ENCODE data around the gene PLEKHG3.

PLEKHG3 gene

GRCh38 chr14:64741961-64742360 lies 37.7 kb downstream of the PLEKHG3 start:
- H3K36me3 ChIP-seq (replicated peaks) = peaks cover 37% of the 10 kb centered on the region
- no peak overlapping the region for H3K4me3 ChIP-seq (ENCODE audit: low read depth, low read length)
- in situ Hi-C loops (cut with HindIII; ENCODE audit: low pct_ligation_motif_present, low sequenced_read_pairs) = no loop called here
- H3K27ac ChIP-seq = no peak overlapping the region
- TF ChIP-seq, protein P1, sequence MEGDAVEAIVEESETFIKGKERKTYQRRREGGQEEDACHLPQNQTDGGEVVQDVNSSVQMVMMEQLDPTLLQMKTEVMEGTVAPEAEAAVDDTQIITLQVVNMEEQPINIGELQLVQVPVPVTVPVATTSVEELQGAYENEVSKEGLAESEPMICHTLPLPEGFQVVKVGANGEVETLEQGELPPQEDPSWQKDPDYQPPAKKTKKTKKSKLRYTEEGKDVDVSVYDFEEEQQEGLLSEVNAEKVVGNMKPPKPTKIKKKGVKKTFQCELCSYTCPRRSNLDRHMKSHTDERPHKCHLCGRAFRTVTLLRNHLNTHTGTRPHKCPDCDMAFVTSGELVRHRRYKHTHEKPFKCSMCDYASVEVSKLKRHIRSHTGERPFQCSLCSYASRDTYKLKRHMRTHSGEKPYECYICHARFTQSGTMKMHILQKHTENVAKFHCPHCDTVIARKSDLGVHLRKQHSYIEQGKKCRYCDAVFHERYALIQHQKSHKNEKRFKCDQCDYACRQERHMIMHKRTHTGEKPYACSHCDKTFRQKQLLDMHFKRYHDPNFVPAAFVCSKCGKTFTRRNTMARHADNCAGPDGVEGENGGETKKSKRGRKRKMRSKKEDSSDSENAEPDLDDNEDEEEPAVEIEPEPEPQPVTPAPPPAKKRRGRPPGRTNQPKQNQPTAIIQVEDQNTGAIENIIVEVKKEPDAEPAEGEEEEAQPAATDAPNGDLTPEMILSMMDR (IDR thresholded peaks at IDR 0.05; ENCODE audit: low read depth, low read length, missing control alignments) = no peak
- DNase-seq = no peak
- H3K27me3 ChIP-seq (replicated peaks) = no peaks in the 10 kb centered on the region

GRCh38 chr14:64743061-64743460 lies 38.8 kb downstream of the PLEKHG3 start:
- H3K4me3 ChIP-seq (ENCODE audit: low read depth, low read length) = no peak overlapping the region
- H3K27ac ChIP-seq = no peak overlapping the region
- DNase-seq = no peak
- H3K36me3 ChIP-seq (replicated peaks) = peaks cover 36% of the 10 kb centered on the region
- H3K27me3 ChIP-seq (replicated peaks) = no peaks in the 10 kb centered on the region
- in situ Hi-C loops (cut with HindIII; ENCODE audit: low pct_ligation_motif_present, low sequenced_read_pairs) = no loop called here
- TF ChIP-seq, protein P1 (IDR thresholded peaks at IDR 0.05; ENCODE audit: low read depth, low read length, missing control alignments) = no peak

DNA sequence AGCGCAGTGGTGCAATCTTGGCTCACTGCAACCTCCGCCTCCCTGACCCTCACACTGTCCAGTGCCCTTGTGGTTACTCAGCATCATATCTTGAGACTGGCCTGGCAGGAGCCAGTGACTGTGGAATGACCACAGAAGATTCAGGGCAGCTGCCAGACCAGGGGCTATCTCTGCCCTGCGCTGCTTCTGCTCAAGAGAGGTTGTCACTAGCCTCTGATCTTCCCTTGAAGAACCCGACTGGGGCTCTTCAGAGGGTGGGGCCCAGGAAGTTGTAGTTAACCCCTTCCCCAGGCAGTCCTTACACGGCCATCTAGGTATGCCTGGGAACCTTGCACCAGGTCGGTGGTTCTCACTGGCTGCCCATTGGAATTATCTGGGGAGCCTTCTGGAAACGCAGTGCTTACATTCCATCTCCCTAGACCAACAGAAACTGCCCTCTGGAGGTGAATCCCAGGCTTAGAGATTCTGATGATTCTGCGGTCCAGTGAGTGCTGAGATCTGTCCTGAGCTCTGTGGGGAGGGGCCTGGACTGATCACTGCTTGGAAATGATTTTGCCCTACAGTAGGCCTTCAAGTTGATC lies 41.4 kb downstream of the PLEKHG3 start:
- H3K36me3 ChIP-seq (replicated peaks) = peaks cover 24% of the 10 kb centered on the region
- in situ Hi-C loops (cut with HindIII; ENCODE audit: low pct_ligation_motif_present, low sequenced_read_pairs) = no loop called here
- H3K27ac ChIP-seq = no peak overlapping the region
- H3K27me3 ChIP-seq (replicated peaks) = no peaks in the 10 kb centered on the region
- no peak overlapping the region for H3K4me3 ChIP-seq (ENCODE audit: low read depth, low read length)
- TF ChIP-seq, protein P1 (IDR thresholded peaks at IDR 0.05; ENCODE audit: low read depth, low read length, missing control alignments) = peak; percentile 51
- peak; percentile 39 for DNase-seq

DNA sequence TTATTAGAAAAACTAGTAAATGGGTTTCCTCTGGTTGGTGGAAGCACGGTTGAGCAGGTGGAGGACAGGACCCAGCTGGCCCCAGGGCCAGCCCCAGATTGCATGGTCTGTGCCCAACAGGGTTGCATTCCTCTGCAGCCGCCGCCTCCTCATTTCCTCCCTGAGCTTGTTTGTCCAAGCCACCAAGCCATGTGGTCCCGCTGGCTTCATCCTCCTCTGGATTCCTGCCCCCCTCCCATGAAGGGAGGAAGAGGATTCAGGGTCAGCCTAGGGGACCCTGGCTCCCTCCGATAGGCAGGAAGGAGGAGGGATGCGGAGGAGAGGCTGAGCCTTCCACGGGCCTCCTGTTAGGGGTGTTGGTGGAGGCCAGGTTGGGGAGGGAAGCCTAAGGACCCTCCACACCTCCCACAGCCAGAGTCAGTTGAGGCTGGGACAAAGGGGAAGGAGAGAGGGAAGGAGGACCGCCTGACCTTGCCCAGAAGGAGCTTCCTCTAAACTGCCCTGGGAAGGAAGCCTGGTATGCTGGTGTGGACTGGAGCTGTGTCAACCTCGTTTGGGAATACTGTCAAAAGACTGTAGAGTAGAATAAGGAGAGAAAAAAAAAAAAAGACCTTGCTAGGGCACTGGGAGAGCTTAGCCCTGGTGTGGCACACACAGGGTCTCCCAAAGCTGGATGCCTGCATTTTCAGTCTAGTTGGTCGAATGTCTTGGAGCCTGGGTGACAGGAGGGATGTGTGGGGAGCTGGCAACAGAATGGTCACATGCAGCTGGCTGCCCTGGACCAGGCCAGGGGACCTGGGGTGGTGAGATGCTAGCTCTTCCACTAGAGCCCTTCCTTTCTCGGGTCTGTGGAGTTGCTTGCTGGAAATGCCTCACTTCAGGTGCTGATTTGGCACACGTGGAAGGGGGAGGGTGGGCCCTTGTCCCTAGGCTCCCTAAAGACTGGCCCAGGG lies 42.4 kb downstream of the PLEKHG3 start:
- no peaks in the 10 kb centered on the region for H3K27me3 ChIP-seq (replicated peaks)
- DNase-seq = peak; percentile 13
- TF ChIP-seq, protein P1 (IDR thresholded peaks at IDR 0.05; ENCODE audit: low read depth, low read length, missing control alignments) = no peak
- no peak overlapping the region for H3K27ac ChIP-seq
- H3K4me3 ChIP-seq (ENCODE audit: low read depth, low read length) = no peak overlapping the region
- in situ Hi-C loops (cut with HindIII; ENCODE audit: low pct_ligation_motif_present, low sequenced_read_pairs) = no loop called here
- H3K36me3 ChIP-seq (replicated peaks) = peaks cover 20% of the 10 kb centered on the region

- Histone ChIP-seq H3K27me3 (replicated peaks) (no peaks in the 10 kb centered on the region), H3K27ac (no peak overlapping the region), H3K36me3 (replicated peaks) (peaks cover 13% of the 10 kb centered on the region), H3K4me3 (ENCODE audit: low read depth, low read length) (no peak overlapping the region)
- no peak for DNase-seq
- in situ Hi-C loops (cut with HindIII; ENCODE audit: low pct_ligation_motif_present, low sequenced_read_pairs) = no loop called here
- TF ChIP-seq, protein P1 (IDR thresholded peaks at IDR 0.05; ENCODE audit: low read depth, low read length, missing control alignments) = no peak
Observed at GRCh38 chr14:64747327-64747726, 43.1 kb downstream of the PLEKHG3 start.

Data from brain microvascular endothelial cell (primary cell).